Subcutaneous adipose tissue (tissue), 4 donors: ENCODE data around the gene ANKRD17. TPM values are rescaled to one million over a fixed set of nuclear protein-coding genes. Genes with fewer than 3 reads are reported as not detected.

Source experiments
- CTCF ChIP-seq: fragments of 450-650 bp; IDR thresholded peaks from one replicate; pipeline ENCODE4 v1.5.1; 2016; ENCODE audit warnings: low read depth, mild to moderate bottlenecking, control low read depth, antibody characterized with exemption, moderate library complexity
- small RNA-seq: library from RNA; depleted of rRNA; stranded (forward); fragments of <200 nt; gene quantifications from one replicate; pipeline ENCODE3, GENCODE V24; 2016
- total RNA-seq, 4 donors: library from RNA; depleted of rRNA; stranded (reverse); fragments of >200 nt; gene quantifications; one replicate each; pipeline ENCODE4 v1.1.0, GENCODE V29; 2016

The ANKRD17 gene
- total RNA-seq, 4 donors from 2014 or later: 54.6 to 67.7 (median 57.5) TPM

GRCh38 chr4:73051625-73052024, 207.0 kb downstream of the ANKRD17 start:
- TF ChIP-seq CTCF: no peak

DNA sequence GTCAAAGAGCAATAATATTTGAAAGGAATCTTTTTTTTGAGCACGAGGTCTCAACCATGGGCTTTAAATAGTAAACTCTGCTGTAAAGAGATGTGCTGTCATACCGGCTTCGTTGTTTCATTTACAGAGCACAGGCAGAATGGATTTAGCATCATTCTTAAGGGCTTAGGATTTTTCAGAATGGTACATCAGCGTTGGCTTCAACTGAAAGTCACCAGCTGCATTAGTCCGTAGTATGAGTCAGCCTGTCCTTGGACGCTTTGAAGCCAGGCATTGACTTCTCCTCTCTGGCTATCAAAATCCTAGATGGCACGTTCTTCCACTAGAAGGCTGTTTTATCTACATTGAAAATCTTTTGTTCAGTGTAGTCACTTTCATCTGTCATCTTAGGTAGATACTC, 212.7 kb downstream of the ANKRD17 start:
- TF ChIP-seq CTCF: no peak

DNA sequence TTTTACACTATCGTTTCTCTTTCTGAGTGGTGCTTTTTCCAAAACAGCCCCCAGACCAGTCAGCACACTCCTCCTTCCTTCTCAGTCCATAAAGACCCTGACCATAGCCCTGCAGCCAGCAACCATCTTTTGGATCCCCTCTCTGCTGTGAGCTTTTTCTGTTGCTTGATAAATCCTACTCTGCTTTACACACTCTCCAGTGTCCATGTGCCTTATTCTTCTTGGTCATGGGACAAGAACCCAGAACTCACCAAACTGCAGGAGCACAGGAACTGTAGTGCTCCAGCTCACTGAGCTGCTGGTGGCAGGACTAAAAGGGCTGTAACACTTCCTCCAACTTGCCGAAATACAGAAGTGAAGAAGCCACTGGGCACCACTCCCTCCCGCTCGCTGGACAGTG, 221.5 kb downstream of the ANKRD17 start:
- no peak for TF ChIP-seq CTCF

GRCh38 chr4:73036123-73036522, 222.5 kb downstream of the ANKRD17 start:
- no peak for TF ChIP-seq CTCF

DNA sequence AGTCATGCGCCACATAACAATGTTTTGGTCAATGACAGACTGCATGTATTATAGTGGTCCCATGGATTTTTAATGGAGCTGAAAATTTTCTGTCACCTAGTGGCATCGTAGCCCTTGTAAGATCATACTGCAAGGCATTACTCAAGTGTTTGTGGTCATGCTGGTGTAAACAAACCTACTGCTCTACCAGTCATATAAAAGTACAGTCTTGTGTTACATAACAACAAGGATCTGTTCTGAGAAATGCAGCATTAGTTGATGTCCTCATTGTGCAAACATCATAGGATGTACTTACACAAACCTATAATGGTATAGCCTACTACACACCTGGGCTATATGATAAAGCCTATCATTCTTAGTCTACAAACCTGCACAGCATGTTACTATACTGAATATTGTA, 223.7 kb downstream of the ANKRD17 start:
- no peak for TF ChIP-seq CTCF

GRCh38 chr4:73028621-73029020, 230.0 kb downstream of the ANKRD17 start:
- no peak for TF ChIP-seq CTCF

Small RNAs within 50 kb of the gene (small RNA-seq; reads per million reads assigned to genes)
- gene RF00334: not detected
- not detected for gene RNU6ATAC5P

Other genes with a start within 250 kb of the ANKRD17 start
- gene COX18, start 189.1 kb downstream of the ANKRD17 start, total RNA-seq: 10 to 100 TPM; 13.2 to 21.2 (median 16.8) TPM
- 1 to 10 TPM in 1 of 4 donors, not detected in 3; 1.1 TPM for gene ALB, start 145.5 kb upstream of the ANKRD17 start, total RNA-seq
- gene AFP, start 177.4 kb upstream of the ANKRD17 start, total RNA-seq: not detected
- not detected for gene AFM, start 222.9 kb upstream of the ANKRD17 start, total RNA-seq